Right cardiac atrium (tissue), 5 donors: Measurements from ENCODE around the gene MTMR12. TPM values are rescaled to one million over a fixed set of nuclear protein-coding genes. Genes with fewer than 3 reads are reported as not detected.

Source experiments
- ATAC-seq, 2 donors: fragments of 200-7000 bp; cut with Tn5 transposase; one replicate each; pipeline versions ENCODE4 v1.8.0 to v1.9.1; 2020; ENCODE audit warnings: moderate library complexity in 2 of 2, mild to moderate bottlenecking in 1 of 2
- DNase-seq, 3 donors: peaks; one replicate each; pipeline ENCODE4 v3.0.0-alpha.2; 2020
- H3K27ac ChIP-seq: one replicate; pipeline ENCODE4 v1.5.1; 2013; ENCODE audit warnings: mild to moderate bottlenecking, low read length, control low read depth, moderate library complexity
- H3K27me3 ChIP-seq: one replicate; pipeline ENCODE4 v1.6.1; 2013; ENCODE audit not compliant: control insufficient read depth, insufficient read depth
- H3K4me1 ChIP-seq: one replicate; pipeline ENCODE4 v1.6.1; 2013; ENCODE audit warnings: low read length; ENCODE audit not compliant: control insufficient read depth, insufficient read depth
- H3K4me3 ChIP-seq: one replicate; pipeline ENCODE4 v1.5.1; 2013; ENCODE audit warnings: low read length, control low read depth
- H3K9me3 ChIP-seq: one replicate; pipeline ENCODE4 v1.6.1; 2013; ENCODE audit warnings: low read length; ENCODE audit not compliant: control insufficient read depth
- WGBS: extraction: QIAGEN DNeasy Blood & Tissue Kit; methylation state at CpG from one replicate; pipeline ENCODE4 v1.1.7; 2013; 5-methylcytosine and 5-hydroxymethylcytosine counted together
- intact Hi-C, 4 donors: fragments of 100-400 bp; cut with DNase I; formaldehyde crosslinking; loops; one replicate each; pipeline versions ENCODE4 v1.11.0 to v1.14.0; 2022 to 2023
- polyA plus RNA-seq: library from polyadenylated mRNA; stranded (reverse); fragments of 200-250 nt; gene quantifications from one replicate; pipeline ENCODE4 v1.2.3, GENCODE V29; 2013
- total RNA-seq, 4 donors: library from RNA; stranded (reverse); fragmentation: NEBNext Ultra II Directional; extraction: Animal tissue kit (Norgen Biotek cat#: 25700); gene quantifications; one replicate each; pipeline ENCODE4 v1.2.1, GENCODE V29; 2021
- donor health status: healthy with polysubstance abuse.
- donor health status: DM: no; HTN: yes; CAD: no.
- donor health status: DM: no; HTN: no; CAD: no.
- donor health status: DM: no; HTN: yes; CAD: no; lungs with severe emphysema.
- donor health status: DM: yes; HTN: yes; CAD: no.

Gene MTMR12
- total and polyA plus RNA-seq, 5 donors = 6.2 to 28.1 (median 22.2) TPM

DNA sequence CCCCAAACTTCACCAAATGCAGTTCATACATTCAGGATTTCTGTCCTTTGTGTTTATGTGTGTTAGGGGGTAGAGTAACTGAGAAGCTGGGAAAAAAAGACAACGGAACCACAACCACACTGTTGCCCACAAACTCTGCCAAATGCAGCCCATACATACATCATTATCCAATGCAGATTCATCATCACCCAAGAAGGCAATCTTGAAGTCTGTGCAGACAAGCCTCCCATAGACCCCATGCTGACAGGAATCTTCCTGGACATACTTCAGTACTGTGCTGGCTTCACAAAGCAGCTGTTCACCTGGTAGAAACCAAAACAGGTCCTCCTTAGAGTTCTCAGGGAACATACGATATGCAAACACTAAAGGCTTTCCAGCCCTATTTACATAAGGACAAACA lies 38.9 kb downstream of the MTMR12 start:
- Histone ChIP-seq H3K27ac (no peak overlapping the region), H3K4me1 (peaks cover 7% of the 10 kb centered on the region), H3K27me3 (no peaks in the 10 kb centered on the region), H3K9me3 (peaks cover 2% of the 10 kb centered on the region), H3K4me3 (no peak overlapping the region)
- 93% methylated on average over 2 of the region's 2 CpGs for WGBS
- intact Hi-C loops = no loop called here
- ATAC-seq = no peak
- no peak for DNase-seq

DNA sequence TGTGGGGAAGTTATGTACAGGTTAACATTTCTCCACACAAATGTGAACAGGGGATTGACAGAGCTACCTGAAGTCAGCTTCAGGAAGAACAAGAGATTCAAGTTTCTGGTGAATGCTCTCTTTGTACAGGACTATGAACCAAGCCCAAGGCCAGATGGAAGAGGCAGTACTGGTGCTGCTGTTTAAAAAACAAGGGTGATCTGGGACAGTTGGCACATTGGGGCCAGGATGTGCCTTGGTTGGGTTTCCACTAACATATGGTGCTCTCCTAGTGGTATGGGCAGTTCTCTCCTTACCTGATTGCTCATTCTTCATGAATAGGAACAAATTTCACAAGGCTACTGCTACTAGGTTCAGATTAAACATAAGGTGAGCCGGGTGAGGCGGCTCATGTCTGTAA lies 40.0 kb downstream of the MTMR12 start:
- Histone ChIP-seq H3K4me3 (no peak overlapping the region), H3K4me1 (peaks cover 7% of the 10 kb centered on the region), H3K27me3 (no peaks in the 10 kb centered on the region), H3K27ac (no peak overlapping the region), H3K9me3 (peaks cover 2% of the 10 kb centered on the region)
- no peak for ATAC-seq
- DNase-seq = no peak
- intact Hi-C loops = no loop called here
- WGBS = 99% methylated on average over 2 of the region's 2 CpGs

DNA sequence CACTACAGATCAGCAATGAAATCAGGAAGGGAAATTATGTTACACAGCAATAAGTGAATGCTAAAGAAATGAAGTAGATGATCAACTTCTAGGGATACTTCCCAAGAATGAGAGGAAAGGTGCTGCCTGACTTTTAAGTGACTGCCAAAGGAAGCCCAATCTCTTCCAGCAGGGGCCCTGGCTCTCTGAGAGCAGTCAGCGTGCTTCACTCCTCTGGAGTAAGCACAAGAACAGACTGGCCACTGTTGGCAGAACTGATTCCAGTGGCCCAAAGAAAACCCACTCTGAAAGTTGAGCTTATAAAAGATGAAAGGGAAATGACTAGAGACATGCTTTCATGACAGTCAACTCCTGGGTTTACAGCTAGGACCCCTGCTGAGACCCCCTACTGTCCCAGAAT lies 41.8 kb downstream of the MTMR12 start:
- WGBS = 78% methylated on average over 1 of the region's 1 CpG
- Histone ChIP-seq H3K9me3 (peaks cover 2% of the 10 kb centered on the region), H3K27ac (no peak overlapping the region), H3K4me1 (peaks cover 5% of the 10 kb centered on the region), H3K4me3 (no peak overlapping the region), H3K27me3 (no peaks in the 10 kb centered on the region)
- DNase-seq (no peak), ATAC-seq (no peak)
- intact Hi-C loops = no loop called here

DNA sequence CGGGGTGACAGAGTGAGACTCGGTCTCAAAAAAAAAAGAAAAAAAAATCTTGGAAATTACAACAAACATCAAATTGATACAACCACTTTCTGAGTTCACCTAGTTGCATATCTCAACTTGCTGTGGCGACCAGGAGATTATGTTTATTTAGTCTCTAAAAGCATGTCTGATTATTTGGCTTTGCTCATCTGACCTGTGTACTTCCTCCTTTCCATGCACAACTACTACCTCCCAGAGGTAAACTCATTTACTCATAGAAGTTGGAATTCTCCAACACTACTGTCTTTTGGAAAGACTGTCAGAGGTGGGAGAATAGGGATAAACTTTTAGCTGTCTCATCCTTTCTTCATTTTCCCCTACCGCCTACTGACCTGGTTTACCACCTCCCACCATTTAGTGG lies 42.6 kb downstream of the MTMR12 start:
- H3K4me3 ChIP-seq = no peak overlapping the region
- no peak for DNase-seq
- no peak for ATAC-seq
- H3K27ac ChIP-seq = no peak overlapping the region
- H3K27me3 ChIP-seq = no peaks in the 10 kb centered on the region
- WGBS = 92% methylated on average over 4 of the region's 4 CpGs
- peaks cover 2% of the 10 kb centered on the region for H3K9me3 ChIP-seq
- intact Hi-C loops = no loop called here
- H3K4me1 ChIP-seq = peaks cover 4% of the 10 kb centered on the region

DNA sequence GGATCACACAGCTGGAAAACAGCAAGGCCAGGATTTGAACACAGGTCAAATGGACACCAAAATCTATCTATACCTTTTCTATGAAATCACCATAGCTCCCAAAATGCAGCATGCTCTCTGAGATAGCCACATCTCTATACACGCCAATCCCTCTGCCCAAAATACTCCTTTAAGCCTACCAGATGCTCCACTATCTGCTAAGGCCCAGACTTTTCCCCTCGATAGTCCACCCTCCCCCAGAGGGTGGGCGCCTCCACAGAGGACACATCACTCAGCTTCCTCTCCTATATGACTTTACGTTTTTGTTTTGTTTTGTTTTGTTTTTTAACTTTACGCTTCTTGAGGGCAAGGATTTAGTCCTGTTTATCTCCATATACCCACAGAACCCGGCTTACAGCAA lies 46.8 kb downstream of the MTMR12 start:
- intact Hi-C loops = no loop called here
- WGBS = 87% methylated on average over 6 of the region's 6 CpGs
- Histone ChIP-seq H3K4me3 (no peak overlapping the region), H3K4me1 (no peaks in the 10 kb centered on the region), H3K27me3 (no peaks in the 10 kb centered on the region), H3K27ac (no peak overlapping the region), H3K9me3 (peaks cover 2% of the 10 kb centered on the region)
- no peak for ATAC-seq
- no peak for DNase-seq

DNA sequence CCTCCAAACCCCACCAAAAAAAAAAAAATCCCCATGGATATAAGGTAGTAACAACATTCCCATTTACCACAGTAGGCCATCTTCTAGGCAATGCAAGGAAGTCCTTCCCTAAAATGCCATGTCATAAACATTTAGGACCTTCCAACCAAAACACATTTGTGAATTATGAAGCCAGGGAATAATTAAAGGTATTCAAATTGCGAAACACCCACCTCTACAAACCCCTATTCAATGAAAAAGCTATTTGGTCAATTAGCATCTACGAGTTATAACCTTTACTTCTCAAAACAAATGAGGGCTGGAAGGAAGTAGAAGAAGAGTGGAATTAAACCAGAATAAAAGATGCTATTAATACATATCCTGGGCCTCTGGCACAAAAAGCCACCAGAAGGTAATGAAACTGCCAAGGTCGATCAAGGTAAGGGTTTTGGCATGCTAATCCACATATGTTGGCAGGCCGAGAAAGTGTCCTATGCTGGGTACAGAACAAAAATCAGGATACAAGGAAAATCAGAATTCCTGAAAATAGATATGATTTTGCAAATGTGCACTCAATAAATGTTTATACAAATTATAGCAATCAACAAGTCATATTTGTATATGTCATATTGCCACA lies 47.7 kb downstream of the MTMR12 start:
- 82% methylated on average over 4 of the region's 4 CpGs for WGBS
- DNase-seq (no peak), ATAC-seq (no peak)
- H3K4me3 ChIP-seq = no peak overlapping the region
- no peaks in the 10 kb centered on the region for H3K9me3 ChIP-seq
- H3K27me3 ChIP-seq = no peaks in the 10 kb centered on the region
- H3K27ac ChIP-seq = no peak overlapping the region
- intact Hi-C loops = no loop called here
- peaks cover 2% of the 10 kb centered on the region for H3K4me1 ChIP-seq

DNA sequence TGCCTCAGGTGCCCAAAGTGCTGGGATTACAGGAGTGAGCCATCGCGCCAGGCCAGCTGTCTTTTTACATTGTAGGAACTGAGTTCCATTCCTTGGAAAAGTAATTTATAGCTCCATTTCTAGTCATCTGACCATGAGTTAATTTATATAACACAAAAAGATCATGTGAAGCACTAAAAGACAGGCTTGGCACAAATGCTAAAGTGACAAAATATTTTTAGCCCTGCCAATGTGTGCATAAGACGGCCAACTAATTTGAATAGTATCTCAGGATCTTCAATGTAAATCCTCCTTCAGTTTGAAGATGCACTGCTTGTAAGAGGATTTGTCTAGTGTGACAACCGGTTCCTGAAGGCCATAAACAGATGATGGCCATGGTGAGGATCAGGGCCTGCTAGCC lies 49.1 kb downstream of the MTMR12 start:
- Histone ChIP-seq H3K9me3 (no peaks in the 10 kb centered on the region), H3K4me1 (peaks cover 3% of the 10 kb centered on the region), H3K4me3 (no peak overlapping the region), H3K27ac (no peak overlapping the region), H3K27me3 (no peaks in the 10 kb centered on the region)
- no peak for DNase-seq
- intact Hi-C loops = no loop called here
- 92% methylated on average over 4 of the region's 4 CpGs for WGBS
- ATAC-seq = no peak

DNA sequence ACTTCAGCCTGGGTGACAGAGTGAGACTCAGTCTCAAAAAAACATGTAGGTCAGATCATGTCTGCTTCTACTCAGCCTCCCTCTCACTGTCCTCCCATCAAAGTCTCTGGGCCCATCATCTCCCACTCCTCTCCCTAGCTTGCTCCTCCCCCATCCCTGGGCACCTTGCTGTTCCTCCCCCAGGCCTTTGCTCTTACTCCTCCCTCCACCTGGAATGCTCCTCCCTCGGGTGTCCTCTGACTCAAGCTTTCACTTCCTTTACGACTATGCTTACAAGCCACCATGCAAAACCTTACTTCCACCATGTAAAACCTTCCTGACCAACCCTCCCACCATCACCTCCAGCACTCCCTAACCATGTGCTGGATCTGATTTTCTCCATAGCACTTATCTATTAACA lies 51.5 kb downstream of the MTMR12 start:
- DNase-seq = no peak
- H3K27me3 ChIP-seq = no peaks in the 10 kb centered on the region
- peak overlapping the region; percentile 49 for H3K27ac ChIP-seq
- peak; percentile 20 to 39 for ATAC-seq
- H3K4me1 ChIP-seq = peaks cover 3% of the 10 kb centered on the region
- intact Hi-C loops = no loop called here
- WGBS = 66% methylated on average over 2 of the region's 2 CpGs
- no peaks in the 10 kb centered on the region for H3K9me3 ChIP-seq
- H3K4me3 ChIP-seq = no peak overlapping the region

DNA sequence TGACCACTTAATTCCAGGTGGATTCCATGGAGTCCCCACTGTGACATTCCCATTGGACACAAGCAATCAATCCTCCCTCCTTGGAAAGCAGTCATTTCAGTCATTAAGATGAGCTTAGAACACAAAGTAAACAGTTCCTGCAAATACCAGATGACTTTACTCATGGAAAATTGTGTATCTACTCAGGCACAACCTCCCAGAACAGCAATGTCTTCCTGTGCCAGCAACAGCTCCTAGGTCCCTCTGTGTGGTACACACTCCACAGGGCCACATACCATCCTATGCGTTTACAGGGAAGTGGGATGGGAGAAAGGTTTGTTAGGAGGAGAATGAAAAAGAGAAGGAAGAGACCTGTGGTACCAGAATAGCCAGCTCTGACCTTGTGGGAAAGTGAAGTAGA lies 53.7 kb downstream of the MTMR12 start:
- Histone ChIP-seq H3K27ac (peak overlapping the region; percentile 45), H3K27me3 (no peaks in the 10 kb centered on the region), H3K4me3 (no peak overlapping the region), H3K9me3 (no peaks in the 10 kb centered on the region), H3K4me1 (peaks cover 5% of the 10 kb centered on the region)
- ATAC-seq (no peak), DNase-seq (no peak)
- WGBS = 93% methylated on average over 1 of the region's 1 CpG
- intact Hi-C loops = no loop called here

DNA sequence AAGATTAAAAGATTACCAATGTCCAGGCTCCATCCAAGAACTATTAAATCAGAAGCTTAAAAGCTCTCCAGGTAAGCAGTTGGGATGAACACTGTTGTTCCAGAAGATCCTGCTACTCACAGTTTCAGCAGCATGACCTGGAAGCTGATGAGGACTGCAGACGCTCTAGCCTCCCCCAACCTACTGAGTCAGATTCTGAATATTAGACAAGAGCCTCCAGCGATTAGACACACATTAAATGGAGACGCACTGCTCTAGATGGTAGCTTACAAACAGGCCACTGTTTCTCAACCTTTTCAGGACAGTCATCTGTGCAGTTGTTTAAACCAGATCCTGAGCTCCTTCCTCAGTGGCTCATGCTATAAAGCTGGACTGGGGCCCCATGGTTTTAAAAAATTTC lies 54.3 kb downstream of the MTMR12 start:
- 91% methylated on average over 3 of the region's 3 CpGs for WGBS
- no peaks in the 10 kb centered on the region for H3K9me3 ChIP-seq

DNA sequence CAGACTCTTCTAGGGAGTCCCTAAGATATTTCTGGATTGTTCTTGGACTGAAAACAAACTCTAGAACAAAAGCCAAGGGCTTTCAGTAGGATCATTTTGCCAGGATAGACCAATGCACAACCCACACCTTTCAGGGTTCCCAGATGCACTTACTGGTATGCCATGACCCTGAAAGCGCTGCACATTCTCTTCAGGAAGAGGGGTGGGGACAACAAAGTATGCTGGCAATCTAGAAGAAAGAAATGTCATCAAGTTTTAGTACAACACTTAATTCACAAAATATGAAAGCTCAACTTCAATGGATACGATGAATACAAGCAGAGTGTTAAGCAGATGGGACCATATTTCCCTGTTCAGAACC lies 57.2 kb downstream of the MTMR12 start:
- 59% methylated on average over 2 of the region's 2 CpGs for WGBS
- ATAC-seq (no peak), DNase-seq (no peak)
- Histone ChIP-seq H3K27me3 (no peaks in the 10 kb centered on the region), H3K4me3 (no peak overlapping the region), H3K27ac (peak overlapping the region; percentile 79), H3K4me1 (peaks cover 5% of the 10 kb centered on the region), H3K9me3 (peaks cover 1% of the 10 kb centered on the region)
- intact Hi-C loops = no loop called here

More for the DNA sequence above, 54.3 kb downstream of the MTMR12 start:
- Histone ChIP-seq H3K4me1 (peaks cover 5% of the 10 kb centered on the region), H3K27me3 (no peaks in the 10 kb centered on the region), H3K4me3 (no peak overlapping the region), H3K27ac (no peak overlapping the region)
- no peak for DNase-seq
- ATAC-seq = no peak
- intact Hi-C loops = no loop called here
